Omental fat pad (tissue), 4 donors: ENCODE measurements around the gene AARS1. TPM values are rescaled to one million over a fixed set of nuclear protein-coding genes. Genes with fewer than 3 reads are reported as not detected.
"Not testable (repeated sequence)": the region's sequence is repeated elsewhere in the genome, so short reads cannot be mapped to it uniquely, and the experiment has no call there.

Experiments used
- ATAC-seq: fragments of 150-250 bp; one replicate; pipeline ENCODE4 v1.9.1; 2016; ENCODE audit warnings: mild to moderate bottlenecking, moderate library complexity; ENCODE audit not compliant: low FRiP score
- DNase-seq: peaks from one replicate; pipeline ENCODE4 v3.0.0-alpha.2; 2019; ENCODE audit warnings: low spot score
- total RNA-seq, 4 donors: library from RNA; depleted of rRNA; stranded (reverse); fragments of >200 nt; gene quantifications; one replicate each; pipeline ENCODE4 v1.1.0, GENCODE V29; 2016
- TF ChIP-seq, protein P1 (sequence below), 3 donors: fragments of 450-650 bp; IDR thresholded peaks; one replicate each; pipeline ENCODE4 v1.5.1; 2016 to 2017; ENCODE audit warnings: antibody characterized with exemption in 3 of 3, mild to moderate bottlenecking in 3 of 3, moderate library complexity in 2 of 3

Gene AARS1
- total RNA-seq, 4 donors from 2014 or later, result 69.9 to 91.5 (median 82.2) TPM

DNA sequence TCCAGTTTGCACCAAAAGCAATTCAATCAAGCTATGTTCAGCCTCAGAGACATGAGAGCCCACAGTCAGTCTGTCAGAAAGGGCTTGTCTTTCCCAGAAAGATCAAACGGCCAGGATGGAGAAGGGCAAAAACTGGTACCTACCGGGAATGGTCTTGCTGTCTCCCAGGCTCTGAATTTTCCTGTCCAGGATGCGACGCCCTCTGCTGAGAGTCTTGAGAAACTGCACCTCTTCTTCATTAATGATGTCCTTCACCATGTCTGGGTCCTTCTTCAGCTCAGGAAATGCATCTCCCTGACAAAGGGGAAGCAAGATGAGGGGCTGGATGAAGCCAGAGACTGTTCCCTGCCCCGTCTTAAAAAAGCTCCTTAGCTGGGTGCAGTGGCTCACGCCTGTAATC is 21.8 kb downstream of the AARS1 start:
- no peak for DNase-seq
- TF ChIP-seq, protein P1, sequence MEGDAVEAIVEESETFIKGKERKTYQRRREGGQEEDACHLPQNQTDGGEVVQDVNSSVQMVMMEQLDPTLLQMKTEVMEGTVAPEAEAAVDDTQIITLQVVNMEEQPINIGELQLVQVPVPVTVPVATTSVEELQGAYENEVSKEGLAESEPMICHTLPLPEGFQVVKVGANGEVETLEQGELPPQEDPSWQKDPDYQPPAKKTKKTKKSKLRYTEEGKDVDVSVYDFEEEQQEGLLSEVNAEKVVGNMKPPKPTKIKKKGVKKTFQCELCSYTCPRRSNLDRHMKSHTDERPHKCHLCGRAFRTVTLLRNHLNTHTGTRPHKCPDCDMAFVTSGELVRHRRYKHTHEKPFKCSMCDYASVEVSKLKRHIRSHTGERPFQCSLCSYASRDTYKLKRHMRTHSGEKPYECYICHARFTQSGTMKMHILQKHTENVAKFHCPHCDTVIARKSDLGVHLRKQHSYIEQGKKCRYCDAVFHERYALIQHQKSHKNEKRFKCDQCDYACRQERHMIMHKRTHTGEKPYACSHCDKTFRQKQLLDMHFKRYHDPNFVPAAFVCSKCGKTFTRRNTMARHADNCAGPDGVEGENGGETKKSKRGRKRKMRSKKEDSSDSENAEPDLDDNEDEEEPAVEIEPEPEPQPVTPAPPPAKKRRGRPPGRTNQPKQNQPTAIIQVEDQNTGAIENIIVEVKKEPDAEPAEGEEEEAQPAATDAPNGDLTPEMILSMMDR (IDR thresholded peaks at IDR 0.05), result no peak
- ATAC-seq, result no peak

DNA sequence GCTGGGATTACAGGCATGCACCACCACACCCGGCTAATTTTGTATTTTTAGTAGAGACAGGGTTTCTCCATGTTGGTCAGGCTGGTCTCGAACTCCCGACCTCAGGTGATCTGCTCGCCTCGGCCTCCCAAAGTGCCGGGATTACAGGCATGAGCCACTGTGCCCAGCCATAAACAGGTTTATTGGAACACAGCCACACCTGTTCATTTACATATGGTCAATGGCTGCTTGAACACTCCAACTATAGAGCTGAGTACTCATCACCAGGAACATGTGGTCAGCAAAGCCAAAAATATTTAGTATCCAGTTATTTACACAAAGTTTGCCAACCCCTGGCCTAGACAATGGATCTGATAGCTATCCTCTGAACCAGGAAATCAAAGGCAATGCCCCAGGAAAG is 29.4 kb downstream of the AARS1 start:
- not testable (repeated sequence) for ATAC-seq, DNase-seq

DNA sequence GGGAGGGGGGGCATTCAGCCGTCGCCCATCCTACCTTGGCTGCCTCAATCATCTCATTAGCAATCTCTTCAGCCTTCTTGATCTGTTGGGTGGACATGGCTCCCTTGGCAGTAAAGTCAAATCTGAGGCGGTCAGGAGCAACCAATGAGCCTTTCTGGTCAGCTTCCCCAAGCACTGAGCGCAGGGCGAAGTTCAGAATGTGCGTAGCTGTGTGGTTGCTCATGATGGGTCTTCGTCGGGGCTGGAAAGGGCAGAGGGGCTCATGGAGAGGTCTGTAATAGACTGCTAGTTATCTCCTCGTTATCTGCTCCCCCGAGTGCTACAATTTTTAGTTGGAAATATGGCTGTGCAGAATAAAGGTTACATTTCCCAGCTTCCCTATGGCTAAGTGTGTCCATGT is 30.4 kb downstream of the AARS1 start:
- no peak for DNase-seq
- TF ChIP-seq, protein P1 (IDR thresholded peaks at IDR 0.05), result no peak
- no peak for ATAC-seq

DNA sequence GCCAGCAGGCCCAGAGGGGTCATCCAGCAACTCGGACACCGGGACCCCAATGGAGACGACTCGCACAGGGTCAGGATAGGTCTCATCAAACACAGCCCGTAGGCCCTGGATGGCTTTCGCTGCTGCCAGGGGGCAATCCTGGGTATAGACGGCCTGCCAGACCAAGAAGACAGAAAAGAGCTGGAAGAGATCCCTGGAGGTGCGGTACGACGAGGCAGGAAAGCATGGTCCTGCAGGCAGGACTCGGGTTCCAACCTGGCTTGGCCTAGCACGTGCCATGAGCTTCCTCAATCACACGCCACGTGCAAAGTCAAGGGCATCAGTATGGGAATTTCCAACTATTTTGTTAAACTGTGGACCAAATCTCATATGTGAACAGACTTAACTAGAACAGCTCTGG is 31.2 kb downstream of the AARS1 start:
- TF ChIP-seq, protein P1 (IDR thresholded peaks at IDR 0.05), result no peak
- DNase-seq (no peak), ATAC-seq (no peak)

DNA sequence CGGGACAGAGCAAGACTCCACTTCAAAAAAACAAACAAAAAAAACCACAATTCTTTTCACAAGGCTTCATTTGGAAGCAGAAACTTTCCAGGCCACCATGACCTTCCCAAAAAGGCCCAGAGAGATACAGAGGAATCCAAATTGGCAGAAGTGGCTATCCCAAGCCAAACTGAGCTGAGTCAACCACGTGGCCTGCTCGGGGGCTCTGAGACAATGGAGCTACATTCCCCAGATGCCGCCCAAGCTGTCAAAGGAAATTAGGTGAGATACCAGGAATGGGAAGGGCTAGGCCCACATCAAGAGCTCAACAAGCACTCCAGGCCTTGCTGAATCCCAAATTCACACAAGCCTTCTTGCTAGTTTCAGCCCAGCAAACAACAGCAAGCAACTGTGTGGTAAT is 31.9 kb downstream of the AARS1 start:
- TF ChIP-seq, protein P1 (IDR thresholded peaks at IDR 0.05), result no peak
- DNase-seq (no peak), ATAC-seq (no peak)

DNA sequence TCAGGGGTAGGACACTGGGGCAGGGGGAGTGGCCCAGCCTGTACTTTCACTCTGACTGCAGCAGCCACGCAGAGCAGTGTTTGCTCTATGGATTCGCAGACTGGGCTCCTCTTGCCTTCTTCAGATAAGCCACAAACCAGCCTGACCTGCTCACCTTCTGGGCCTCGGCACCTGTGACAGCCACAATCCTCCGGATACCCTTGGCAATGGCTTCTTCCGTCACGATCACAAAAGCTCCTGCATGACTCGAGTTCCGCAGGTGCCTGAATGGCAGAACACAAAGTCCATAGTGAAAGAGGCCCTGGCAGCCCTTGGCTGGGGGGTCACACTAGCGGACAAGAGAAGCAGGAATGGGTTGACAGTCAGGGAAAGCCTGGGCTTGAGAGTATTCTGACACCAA is 33.7 kb downstream of the AARS1 start:
- ATAC-seq (no peak), DNase-seq (no peak)
- TF ChIP-seq, protein P1 (IDR thresholded peaks at IDR 0.05), result no peak

DNA sequence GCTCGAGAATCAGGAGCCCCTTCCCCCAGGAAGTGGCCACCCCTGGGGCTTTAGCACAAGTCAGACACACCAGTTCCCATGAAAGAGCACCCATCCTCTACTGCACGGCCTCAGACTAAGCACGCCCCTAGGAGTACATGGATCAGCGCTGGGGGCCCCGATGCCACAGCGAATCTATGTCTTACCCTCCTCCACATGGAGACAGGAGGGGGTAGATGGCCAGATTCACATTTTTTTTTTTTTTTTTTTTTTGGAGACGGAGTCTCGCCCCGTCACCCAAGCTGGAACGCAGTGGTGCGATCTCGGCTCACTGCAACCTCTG is 34.4 kb downstream of the AARS1 start:
- DNase-seq, result no peak
- no peak for ATAC-seq
- TF ChIP-seq, protein P1 (IDR thresholded peaks at IDR 0.05), result no peak
